Stimulated activated CD8-positive, alpha-beta memory T cell treated with anti-CD3 and anti-CD28 coated beads, Interleukin-7, amount 100 ng/mL, for 1 hour (primary cell): ENCODE data around the gene GPD1L.
A peak's percentile ranks its signal among the peaks of the same experiment; 100 is the strongest.
"Not testable (repeated sequence)": the region's sequence is repeated elsewhere in the genome, so short reads cannot be mapped to it uniquely, and the experiment has no call there.

Experiments used
- DNase-seq, 2 donors: peaks; one replicate each; pipeline ENCODE4 v3.0.0-alpha.2; 2020; ENCODE audit warnings: low read depth in 2 of 2

The GPD1L gene

DNA sequence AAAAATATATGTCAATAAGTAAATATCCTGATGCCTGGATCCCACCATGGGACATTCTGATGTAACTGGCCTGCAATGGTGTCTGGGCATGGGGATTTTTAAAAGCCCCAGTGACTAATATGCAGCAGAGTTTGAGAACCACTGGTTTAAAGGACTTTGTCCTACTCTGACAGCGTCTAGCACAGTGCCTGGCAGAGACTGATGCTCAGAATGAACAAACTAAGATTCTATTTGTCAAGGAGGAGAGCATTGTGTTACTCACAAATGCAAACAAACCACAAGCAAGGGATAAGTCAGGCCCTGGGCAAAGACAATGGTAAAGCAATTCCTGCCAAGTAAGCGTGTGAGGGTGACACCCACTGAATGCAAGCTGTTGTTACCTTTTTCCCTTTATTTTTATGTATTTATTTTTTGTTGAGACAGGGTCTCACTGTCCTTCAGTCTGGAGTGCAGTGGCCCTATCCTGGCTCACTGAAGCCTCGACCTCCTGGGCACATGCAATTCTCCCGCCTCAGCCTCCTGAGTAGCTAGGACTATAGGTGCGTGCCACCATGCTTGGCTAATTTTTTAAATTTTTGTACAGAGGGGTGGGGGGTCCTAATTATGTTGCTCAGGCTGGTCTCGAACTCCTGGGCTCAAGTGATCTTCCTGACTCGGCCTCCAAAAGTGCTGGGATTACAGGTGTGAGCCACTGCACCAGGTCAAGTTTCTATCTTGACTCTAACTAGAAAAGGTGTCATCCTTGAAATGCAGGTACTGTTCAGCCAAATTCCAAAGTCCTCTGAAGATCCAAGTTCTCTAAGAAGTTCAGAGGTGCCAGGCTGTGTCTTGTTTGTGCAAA lies 909 bp upstream of the GPD1L start:
- no peak for DNase-seq

DNA sequence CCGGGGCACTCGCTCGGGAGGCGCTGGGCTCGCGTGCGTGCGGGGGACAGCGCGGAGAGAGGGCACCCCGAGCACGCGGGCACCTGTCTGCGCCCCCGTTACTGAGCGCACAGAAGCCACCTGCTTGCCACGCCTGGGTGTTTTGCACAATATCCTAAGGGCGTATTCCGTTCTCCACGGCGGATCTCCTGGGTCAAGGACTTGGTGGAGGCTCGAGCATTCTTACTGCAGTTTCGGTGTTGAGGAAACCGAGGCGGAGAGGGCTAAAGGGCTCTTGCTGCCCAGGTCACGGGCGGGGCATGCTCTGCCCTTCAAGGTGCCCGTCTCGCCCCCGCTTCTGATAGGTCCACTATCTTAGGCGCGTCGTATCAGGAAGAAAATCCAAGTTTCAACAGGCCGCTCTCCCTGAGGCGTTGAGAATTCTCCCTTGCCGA lies 526 bp downstream of the GPD1L start:
- DNase-seq, result no peak

DNA sequence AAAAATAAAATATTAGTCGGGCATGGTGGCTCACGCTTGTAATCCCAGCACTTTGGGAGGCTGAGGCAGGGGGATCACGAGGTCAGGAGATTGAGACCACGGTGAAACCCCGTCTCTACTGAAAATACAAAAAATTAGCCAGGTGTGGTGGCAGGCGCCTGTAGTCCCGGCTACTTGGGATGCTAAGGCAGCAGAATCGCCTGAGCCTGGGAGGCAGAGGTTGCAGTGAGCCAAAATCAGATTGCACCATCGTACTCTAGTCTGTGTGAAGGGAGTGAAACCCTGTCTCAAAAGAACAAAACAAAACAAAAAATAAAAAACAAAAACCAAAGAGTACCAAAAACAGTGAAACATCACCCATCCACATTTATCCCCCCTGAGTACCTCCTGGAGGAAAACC lies 1.8 kb downstream of the GPD1L start:
- DNase-seq, result not testable (repeated sequence)

DNA sequence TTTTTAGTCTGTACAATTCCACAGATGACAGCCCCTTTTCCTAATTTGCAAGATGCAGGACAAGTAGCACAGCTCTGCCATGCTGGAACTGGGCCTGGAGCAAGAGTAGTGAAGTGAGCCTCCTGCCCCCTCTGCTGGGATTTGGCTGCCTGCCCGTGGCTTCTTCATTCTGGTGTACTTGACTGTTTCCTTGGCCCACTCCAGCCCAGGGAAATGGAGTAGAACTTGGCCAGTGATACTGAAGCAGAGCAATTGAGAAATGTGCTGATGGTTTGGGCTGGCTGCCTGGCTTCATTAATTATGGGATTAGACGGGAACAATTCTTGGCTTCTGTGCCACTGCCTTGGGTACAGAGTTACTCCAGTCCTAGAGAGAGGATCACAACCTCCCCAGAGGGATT lies 2.8 kb downstream of the GPD1L start:
- DNase-seq, result no peak

DNA sequence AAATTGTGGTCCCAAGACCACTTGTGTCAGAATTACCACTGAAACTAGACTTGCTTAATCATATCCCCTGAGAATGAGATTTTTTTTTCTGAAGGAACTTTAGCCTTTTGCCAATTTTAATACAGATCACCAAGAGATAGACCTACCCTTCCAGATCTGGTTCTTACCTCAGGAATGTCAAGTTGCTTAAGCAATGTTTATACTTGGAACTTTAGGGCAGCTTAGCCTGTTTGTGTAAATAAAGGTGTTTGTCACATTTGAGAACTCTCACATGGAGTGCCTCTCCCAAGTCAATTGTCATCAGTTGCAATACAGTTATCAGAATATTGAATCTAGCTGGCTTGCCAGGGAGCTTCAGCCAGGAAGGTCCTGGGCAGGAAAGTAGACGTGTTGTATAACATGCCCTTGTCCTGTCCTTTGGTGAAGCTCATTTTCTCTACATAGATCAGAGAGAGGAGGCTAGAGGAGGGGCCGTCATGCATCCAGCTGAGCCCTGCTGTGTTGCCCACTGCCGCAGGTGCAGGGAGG lies 3.9 kb downstream of the GPD1L start:
- DNase-seq, result no peak

DNA sequence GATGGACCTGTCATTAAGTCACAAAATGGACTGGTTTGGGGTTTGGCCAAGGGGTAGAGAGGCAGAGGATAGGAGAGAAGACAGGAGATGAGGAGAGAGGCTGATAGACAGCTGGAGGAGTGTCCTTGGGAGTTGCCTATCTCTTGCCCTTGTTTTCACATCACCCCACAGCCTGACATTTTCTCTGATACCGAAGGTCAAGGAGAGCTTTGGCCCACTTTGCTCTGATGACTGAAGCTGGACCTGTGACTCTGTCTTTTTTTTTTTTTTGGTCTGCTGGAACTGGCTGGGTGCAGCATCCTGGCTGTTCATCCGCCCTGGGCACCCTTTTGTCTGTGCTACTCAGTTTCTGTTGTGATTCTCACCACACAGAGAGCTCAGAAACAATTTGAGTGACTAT lies 5.1 kb downstream of the GPD1L start:
- DNase-seq, result no peak

DNA sequence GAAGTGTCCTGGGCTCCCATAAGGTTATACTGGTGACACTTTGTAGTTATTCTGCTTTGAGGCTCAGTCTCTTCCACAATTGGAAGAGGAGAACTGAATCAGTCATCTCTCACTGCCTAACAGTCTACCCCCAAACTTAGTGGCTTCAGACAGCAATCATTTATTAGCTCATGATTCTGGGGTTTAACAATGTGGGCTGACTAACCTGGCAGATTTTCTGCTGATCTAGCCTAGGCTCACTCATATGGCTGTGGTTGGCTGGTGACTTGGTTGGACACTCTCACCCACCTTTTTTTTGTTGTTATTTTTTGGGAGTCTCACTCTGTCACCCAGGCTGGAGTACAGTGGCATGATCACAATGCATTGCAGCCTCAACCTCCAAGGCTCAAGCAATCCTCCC lies 7.1 kb downstream of the GPD1L start:
- no peak for DNase-seq

DNA sequence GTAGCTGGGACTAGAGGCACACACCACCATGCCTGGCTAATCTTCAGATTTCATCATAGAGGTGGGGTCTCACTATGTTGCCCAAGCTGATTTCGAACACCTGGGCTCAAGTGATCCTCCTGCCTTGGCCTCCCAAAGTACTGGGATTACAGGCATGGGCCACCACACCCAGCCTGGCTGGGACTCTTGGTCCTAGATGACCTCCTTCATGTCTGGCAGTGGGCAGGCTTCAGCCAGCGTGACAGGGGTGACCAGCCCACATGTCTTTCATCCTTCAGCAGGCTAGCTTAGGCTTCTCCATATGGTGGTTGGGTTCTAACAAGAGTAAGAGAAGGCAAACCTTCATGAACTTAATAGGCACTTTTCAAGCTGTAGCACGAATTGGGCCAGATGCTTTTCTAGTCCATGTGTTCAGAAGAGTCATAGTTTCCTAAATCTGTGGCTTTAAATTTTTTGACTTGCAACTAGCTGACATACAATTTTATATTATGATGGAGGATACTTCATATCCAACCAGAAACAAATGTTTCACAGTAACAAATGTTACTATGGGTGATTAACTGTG lies 7.6 kb downstream of the GPD1L start:
- no peak for DNase-seq

DNA sequence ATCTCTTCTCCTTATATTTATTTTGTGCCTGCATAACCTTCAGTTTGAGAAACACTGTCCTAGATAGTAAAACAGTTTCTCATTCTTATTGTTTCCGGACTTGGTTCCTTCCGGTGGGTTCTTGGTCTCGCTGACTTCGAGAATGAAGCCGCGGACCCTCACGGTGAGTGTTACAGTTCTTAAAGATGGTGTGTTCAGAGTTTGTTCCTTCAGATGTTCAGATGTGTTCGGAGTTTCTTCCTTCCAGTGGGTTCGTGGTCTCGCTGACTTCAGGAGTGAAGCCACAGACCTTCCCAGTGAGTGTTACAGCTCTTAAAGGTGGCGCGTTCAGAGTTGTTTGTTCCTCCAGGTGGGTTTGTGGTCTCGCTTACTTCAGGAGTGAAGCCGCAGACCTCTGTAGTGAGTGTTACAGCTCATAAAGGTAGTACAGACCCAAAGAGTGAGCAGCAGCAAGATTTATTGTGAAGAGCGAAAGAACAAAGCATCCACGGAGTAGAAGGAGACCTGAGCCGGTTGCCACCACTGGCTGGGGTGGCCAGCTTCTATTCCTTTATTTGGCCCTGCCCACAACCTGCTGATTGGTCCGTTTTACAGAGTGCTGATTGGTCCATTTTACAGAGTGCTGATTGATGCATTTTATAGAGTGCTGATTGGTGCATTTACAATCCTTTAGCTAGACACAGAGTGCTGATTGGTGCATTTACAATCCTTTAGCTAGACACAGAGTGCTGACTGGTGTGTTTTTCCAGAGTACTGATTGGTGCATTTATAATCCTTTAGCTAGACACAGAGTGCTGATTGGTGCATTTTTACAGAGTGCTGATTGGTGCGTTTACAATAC lies 8.3 kb downstream of the GPD1L start:
- peak; percentile 13 to 27 for DNase-seq

DNA sequence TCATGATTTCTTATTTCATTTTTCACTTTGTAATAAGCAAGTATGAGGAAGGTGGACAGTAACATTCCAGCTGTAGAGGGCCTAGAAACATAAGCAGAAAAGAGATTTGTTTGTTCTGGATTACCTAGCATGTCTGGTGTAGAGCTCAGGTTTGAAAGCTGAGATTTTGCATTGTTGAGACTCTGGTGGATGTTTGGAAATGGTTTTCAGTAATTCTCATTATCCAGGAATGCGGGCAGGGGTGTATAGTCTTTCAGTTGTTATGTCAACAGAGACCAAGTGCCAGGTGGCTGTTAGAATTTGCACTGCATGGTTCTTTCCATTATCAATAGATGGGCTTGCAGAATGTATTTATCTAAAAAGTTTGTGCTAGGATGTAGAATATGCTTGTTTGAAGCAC lies 10.9 kb downstream of the GPD1L start:
- no peak for DNase-seq

DNA sequence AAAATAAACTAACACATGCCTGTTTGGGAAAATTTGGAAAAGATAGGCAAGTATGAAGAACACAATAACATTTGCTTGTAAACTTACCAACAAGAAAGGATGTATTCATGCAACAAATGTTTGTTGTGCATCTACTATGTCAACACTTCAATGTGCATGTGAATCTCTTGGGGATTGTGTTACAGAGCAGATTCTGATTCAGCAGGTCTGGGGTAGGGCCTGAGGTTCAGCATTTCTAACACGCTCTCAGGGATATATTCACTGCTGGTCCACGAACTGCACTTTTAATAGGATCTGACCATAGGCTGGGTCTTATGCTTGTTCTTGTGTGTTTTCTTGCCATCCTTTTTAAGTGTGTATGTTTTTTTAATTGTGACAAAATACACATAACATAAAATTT lies 11.8 kb downstream of the GPD1L start:
- no peak for DNase-seq

DNA sequence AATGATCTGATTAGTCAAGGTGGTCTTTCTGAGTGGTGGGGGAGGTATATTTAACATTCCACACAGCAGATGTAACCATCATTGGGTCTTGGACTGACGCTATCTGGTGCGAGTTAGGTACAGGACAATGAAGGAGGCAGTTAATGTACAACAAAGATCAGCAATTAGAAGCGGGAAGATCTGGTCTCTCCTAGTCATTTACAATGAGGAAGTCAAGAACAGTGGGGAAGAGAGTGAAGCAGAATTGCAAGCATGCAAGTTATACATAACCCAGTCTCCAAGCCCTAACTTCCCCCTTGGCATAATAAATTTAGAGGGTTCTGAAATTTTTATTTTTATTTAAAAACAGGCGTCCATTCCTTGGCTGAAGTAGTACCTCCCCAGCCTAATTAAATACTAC lies 14.1 kb downstream of the GPD1L start:
- DNase-seq, result no peak

DNA sequence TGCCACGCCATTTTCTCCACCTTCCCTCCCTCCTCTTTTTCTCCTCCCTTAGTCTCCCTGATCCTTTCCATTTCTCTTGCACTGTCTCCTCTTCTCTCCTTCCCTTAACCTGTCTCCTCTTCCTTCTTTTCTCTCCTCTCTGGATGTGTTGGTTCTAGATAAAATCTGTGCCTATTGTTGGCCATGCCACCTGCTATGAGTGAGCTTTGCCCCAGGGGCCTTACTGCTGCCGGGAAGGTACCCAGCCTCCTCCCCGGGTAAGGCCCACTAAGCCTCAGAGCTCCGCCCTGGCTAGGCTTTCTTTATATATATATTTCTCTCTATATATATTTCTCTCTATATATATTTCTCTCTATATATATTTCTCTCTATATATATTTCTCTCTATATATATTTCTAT lies 14.7 kb downstream of the GPD1L start:
- no peak for DNase-seq

DNA sequence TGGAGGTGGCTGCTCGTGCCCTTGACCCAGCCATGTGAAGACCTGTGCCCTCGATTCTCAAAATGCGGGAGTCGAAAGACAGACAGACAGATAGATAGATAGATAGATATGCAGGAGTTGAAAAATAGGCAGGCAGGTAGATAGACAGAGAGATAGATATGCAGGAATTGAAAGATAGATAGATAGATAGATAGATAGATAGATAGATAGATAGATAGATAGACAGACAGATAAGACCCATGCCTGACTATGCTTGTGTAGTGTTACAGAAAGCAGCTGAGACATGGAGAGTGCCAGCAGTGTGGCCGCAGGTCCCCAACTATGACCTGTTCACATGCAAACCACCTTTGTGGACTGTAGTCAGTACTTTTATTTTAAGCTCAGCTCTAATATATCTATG lies 17.2 kb downstream of the GPD1L start:
- no peak for DNase-seq

DNA sequence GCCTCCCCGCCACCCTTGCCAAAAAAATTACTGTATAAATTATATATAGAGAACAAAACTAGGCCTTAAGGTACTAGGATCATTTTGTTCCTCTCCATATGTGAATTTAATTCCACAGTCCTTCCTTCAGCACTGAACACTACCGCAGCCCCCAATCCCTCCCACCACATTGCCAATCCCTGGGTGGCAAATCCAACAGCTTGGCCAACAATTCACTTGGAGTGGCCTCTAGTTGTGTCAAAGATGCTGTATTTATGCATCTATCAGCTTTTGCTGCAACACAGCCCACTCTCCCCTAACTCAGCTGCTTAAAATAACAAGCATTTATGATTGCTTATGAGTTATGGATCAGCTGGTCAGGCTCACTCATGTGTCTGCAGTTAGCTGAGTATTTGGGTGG lies 18.6 kb downstream of the GPD1L start:
- no peak for DNase-seq

DNA sequence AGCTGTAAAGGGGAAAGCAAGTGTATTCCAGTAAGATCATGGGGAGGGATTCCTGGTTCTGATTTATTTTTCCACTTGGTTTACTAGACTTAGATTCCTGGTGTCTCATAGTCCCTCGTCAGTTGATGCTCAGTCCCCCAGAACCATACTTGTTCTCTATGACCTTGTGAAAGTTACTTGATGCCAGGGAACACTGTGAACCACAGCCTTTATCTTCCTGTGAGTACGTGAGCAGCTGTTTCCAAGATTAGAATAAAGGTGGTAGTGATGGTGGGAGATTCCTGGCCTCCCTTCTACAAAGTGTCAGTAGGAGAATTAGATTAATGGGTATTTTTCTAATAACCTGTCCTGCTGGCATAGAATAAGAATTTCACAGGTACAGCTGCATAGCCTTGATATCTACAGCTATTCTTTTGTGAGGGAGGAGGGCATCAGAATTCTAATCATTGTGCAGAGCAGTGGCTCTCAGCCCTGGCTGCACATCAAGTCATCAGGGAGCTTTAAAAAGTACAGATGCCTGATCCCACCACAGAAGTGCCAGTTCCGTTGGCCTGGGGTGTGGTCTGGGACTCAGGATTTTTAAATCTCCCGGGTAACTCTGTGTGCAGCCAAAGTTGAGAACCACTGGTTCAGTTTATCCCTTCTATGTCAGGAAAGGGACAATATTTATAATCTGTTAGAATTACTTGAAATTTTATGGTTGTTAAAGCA lies 20.0 kb downstream of the GPD1L start:
- no peak for DNase-seq

DNA sequence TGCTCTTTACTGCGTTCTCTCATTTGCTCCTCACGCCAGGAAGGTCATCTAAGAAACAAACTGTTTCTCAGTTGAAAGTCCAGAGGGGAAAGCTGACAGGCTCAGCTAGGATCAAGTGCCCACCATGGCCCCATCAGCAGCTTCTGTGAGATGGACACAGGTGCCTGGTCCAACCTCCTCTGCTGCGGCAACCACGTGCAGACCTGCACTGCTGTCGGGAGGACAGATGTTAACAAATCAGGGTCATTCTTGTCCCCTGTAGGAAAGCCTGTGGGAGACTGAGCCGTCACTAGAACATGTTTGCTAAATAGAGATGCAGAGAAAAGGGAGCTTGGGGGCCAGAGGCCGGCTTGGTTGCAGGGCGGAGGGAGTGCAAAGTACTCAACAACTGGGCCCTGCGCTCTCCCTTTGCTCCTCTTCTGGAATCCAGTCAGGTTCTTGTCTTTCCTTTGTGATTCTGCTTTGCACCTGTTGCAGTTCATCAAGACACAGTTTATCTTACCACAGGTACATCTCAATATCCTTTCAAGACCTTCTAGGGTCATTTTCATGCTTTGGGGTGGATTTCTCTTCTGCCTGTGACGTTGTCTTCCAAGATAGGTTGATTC lies 20.9 kb downstream of the GPD1L start:
- no peak for DNase-seq

DNA sequence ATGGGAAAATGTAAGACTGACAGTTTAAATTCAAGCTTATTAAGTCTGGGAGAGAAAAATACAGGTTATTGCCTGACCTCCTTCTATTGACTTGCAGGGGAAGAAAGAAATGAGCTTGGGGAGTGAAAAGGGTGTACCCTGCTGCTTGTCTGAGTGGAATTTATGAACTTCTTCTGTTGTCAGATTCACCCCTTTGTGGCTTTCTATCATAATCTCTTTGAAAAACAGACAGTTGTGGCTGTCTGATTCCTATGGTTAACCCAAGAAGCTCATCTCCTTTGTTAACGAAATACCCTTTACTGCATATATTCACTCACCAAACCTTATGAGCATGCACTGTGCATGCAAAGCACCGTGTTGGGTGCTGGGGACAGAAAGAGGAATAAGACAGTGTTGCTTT lies 22.5 kb downstream of the GPD1L start:
- no peak for DNase-seq

DNA sequence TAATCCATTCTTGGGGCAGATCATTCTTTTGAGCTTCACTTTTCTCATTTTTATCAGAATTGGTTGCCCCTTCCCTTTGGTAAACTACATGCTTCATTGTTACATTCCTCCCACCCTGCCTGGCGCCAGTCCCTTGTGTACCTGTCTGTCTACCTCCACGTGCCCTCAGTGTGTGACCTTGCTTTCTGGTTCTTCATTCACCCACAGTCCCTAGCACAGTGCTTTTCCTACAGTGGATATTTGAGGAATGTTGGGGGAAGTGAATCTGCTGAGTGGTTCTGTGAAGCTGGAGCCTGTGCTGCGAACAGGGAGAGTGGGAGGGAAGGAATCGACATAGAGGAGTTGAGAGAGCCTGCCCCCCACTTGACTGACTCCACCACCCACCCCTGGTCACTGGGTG lies 23.4 kb downstream of the GPD1L start:
- no peak for DNase-seq

DNA sequence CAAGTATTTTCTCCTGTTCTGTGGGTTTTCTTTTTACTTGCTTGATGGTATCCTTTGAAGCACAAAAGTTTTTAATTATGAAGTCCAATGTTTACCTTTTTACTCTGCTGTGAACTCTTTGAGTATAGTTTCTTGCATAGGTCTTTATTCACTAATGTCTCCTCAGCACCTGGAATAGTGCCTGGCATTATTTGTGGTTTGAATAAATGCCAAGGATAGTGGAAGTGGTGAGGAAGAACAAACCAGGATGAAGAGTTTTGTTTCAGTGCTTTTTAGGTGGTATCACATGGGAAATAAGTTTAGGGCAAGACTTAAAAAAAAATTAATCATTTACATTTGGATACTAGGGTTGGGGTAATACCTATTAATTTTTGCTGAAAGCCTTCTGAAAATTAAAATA lies 25.7 kb downstream of the GPD1L start:
- DNase-seq, result no peak

DNA sequence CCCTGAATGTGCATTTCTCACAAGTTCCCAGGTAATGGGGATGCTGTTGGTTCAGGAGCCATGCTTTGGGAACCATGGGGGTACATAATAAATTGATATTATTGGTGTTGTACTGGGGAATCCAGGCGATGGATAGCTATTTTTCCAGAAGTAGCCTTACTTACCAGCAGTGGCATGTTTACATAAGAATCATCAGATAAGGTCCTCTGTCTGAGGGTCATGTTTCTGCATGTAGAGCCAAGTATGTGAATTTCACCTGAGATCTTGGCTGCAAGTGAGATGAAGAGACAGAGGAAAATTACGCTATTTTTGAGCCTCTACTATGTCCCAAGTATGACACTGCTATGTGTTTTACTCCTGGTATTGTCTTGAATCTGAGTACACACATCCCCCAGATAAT lies 26.3 kb downstream of the GPD1L start:
- DNase-seq, result no peak

DNA sequence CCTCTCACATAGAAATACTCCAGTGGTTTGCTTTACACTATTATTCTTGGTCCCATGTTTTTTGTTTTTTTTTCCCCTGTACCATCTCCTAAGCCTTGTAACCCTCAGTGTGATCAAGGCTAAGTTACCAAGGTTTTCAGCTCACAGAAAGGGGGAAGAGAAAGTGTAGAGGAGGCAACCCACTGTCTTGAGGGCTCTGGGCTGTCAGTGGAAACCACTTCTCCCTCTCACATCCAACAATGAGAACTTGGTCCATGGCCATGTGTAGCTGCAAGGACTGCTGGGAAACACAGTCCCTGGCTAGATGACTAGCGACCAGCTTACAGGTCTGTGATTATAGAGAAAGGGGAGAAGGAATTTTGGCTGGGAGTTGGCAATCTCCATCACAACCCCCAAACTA lies 30.3 kb downstream of the GPD1L start:
- no peak for DNase-seq
